GM21390 (cell line): ENCODE measurements around the gene ACTMAP.
"Not testable (repeated sequence)": the region's sequence is repeated elsewhere in the genome, so short reads cannot be mapped to it uniquely, and the experiment has no call there.

ENCODE experiments used
- ATAC-seq: cut with Tn5 transposase; IDR thresholded peaks from one replicate; pipeline ENCODE4 v1.9.1; 2021; ENCODE audit not compliant: unreplicated experiment

Gene ACTMAP, protein sequence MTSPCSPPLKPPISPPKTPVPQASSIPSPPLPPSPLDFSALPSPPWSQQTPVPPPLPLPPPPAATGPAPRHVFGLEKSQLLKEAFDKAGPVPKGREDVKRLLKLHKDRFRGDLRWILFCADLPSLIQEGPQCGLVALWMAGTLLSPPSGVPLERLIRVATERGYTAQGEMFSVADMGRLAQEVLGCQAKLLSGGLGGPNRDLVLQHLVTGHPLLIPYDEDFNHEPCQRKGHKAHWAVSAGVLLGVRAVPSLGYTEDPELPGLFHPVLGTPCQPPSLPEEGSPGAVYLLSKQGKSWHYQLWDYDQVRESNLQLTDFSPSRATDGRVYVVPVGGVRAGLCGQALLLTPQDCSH

DNA sequence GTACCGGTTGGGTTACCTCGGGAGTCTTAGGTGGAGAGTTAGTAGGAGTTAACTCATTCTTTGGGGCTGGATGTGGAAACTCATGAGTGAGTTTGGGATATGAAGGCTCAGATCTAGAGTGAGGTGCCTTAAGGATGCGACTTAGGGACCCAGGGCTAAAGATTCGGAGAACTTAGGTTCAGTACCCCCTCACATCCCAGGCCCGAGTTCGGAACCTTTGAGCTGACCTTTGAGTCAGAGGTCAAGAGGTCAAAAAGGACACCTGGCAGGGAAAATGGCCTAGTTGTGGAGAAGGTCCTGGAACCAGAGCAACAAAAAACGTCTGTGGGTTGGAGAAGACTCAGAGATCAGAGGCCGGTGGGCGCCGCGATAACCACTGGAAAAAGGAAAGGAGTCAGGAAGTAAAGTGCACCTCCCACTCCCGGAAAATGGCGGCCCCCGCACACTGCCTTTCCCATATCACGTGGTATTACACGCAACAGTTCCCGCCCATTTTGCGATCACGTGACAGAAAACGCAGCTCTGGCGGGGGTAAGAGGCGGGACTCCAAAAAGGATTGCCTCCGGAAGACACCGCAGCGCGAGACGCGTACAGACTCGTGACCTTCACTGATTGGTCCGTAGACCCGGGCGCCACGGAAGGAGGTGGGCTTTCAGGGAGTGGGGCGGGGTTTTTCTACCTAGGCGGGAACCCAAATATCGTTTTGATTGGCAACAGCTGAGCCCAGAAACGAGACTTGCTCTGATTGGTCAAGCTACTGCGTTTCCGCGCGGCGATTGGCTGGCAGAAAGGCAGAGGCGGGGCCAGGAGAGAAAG, at the start of gene ACTMAP:
Gene ACTMAP (minus strand): TSS at position 420 of the 816 bp plus-strand sequence. CDS start 674 bp downstream, outside the sequence.
- ATAC-seq = peak; percentile 82

DNA sequence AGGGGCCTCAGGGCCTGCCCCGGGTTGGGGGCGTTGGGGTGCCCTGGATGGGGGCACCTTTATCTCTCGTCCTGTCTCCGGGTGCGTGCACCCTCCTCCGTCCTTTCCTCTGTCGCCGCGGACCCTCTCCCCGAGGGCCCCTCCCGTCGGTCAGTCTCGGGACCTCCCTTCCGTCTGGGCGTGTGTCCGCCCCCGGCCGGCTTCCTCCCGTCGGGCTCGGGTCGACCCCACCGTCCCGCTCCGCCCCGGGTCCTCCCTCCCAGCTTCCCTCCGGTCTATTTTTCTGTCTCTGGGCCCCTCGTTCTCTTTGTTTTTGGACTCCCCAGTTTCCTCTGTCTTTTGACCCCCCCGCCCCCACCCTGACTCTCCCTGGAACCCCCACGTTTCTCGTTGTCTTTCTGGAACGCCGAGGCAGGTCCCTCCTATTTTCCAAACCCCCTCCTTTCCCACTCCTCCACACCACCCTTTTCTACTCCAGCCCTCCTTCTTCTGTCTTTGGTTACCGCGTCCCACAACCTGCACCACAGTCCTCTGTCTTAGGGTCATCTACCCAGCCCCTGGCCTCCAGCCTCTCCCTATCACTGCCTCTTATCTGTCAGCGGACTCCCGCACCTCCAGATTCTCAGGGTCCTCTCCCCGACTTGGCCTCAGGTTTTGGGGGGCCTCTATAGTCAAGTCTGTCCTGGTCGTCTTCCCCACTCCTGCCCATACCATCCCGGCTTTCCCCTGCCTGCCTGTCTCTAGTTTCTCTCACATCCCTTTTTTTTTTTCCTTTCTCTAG, 49.5 kb upstream of the ACTMAP start:
- ATAC-seq = no peak

DNA sequence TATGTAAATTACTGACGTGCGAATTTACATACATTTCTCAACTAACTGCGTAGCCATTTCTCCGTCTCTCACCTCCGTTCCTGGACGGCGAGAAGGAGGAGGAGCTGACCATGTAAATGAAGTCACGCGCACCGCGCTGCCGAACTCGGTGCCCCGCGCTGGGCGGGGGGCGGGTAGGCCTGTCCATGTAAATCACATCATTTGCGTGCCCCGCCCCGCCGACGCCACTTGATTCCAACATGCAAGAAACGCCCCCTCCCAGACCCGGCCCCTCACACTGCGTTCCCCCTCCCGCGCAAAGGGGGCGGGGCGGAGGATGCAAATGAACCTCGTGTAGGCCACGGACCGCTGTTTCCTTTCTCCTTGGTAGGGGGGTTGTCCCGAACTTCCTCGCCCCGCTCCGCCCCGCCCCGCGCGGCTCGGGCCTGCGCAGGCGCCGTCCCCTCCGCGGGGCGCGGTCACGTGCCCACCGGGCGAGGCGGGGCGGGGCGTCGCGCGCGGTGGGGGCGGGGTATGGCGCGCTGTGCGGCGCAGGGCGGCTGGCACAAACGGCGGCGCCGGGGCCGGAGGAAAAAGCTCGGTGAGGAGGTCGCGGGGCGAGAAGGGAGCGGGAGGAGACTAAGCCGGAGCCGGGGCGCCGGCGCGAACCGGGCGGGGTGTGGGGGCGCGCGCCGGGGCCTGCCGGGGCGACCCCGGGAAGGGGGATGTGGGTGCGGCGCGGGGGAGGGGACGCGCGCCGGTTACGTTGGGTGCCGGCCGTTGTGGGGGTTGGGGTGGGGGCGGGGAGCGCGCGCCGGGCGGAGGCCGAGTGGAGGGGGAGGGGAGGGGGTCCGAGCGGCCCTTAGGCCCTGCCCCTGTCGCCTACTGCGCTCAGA, 48.6 kb upstream of the ACTMAP start, which contains the start of gene EGLN2:
Gene EGLN2 (plus strand): TSS at position 509 of the 875 bp plus-strand sequence. CDS start 1,382 bp downstream, outside the sequence.
- peak; percentile 63 for ATAC-seq

DNA sequence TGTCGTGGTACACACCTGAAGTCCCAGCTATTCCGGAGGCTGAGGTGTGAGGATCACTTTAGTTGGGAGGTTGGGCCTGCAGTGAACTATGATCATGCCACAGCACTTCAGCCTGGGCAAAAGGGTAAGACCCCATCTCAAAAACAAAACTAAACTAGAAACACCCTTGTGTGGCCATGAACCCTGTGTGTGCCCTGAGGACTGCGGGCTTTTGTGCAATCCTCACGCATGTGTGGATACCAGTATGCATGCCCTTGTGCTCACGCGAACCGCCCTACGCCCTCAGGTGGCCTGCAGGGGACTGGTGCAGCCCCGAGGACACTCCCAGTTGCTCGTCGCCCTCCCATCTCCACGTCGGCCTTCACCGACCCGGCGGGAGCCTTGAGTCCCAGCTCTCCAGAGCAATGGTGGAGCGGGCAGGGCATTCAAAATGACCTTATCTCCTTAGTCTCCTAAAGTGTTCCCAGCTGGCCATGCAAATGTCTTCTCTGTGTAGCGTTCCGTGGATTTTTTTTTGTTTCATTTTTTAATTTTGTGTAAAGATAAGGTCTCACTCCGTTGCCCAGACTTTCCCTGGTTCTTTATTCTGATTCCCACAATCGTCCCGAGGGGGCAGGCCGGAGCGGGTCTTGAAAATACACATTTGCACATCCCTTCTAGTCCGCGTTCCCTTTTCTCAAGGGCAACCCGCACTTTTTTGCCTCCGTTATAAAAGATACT, 47.8 kb upstream of the ACTMAP start:
- no peak for ATAC-seq

DNA sequence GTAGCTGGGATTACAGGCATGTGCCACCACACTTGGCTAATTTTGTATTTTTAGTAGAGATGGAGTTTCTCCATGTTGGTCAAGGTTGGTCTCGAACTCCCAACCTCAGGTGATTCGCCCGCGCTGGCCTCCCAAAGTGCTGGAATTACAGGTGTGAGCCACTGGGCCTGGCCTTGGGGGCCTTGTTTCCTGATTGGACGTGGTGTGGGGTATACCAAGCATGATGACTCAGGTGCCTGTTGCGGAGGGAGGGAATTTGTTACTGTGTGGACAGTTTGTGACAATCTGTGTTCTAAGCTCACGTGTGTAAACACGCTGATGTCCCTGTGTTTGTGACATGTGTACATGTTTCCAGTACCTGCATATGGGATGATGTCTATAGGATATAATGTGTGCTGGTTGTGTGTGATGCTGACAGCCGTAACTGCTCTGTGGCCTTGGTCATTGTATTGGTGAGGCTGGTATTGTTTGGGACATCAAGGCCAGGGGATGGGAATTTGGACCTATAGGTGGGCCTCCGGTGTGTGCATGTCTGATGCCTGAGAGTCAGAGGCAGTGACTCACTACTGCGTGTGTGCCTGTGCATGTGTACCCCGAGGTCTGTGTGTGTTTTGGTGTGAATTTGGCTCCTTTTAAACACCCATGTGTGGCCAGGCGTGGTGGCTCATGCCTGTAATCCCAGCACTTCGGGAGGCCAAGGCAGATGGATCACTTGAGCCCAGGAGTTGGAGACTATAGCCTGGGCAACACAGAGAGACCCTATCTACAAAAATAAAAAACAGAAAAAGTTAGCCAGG, 47.1 kb upstream of the ACTMAP start:
- no peak for ATAC-seq

DNA sequence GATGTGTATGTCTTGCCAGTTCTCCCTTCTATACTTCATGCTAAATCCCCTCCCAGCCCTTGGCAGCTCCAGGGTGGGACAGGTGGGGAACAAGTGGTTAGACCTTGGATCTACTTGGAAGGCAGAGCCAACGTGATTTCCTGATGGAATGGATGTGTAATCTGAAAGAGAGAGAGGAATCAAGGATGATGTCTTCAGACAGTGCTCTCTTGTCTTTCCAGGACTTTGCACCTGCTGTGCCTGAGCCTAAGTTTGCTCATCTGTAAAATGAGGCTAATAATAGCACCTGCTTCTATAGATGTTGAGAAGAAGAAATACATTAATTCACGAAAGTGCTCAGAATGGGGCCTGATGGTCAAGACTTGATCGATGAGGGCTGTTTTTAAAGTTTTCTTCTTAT, 41.7 kb upstream of the ACTMAP start:
- no peak for ATAC-seq

DNA sequence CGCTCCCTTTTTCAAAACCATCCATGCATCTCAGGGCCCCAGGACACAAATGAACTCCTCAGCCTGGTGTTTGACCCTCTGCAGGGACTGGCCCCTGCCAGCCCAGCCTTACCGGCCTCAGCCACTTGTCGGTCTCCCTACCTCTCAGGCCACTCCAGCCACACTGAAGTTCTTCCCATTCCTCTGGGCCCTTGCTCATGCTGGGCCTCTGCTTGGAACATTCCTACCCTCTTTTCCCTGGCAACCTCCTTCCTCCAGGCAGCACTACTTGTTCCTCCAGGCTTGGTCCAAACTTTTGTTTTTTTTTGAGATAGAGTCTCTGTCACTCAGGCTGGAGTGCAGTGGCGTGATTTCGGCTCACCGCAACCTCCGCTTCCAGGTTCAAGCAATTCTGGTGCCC, 41.1 kb upstream of the ACTMAP start:
- no peak for ATAC-seq

DNA sequence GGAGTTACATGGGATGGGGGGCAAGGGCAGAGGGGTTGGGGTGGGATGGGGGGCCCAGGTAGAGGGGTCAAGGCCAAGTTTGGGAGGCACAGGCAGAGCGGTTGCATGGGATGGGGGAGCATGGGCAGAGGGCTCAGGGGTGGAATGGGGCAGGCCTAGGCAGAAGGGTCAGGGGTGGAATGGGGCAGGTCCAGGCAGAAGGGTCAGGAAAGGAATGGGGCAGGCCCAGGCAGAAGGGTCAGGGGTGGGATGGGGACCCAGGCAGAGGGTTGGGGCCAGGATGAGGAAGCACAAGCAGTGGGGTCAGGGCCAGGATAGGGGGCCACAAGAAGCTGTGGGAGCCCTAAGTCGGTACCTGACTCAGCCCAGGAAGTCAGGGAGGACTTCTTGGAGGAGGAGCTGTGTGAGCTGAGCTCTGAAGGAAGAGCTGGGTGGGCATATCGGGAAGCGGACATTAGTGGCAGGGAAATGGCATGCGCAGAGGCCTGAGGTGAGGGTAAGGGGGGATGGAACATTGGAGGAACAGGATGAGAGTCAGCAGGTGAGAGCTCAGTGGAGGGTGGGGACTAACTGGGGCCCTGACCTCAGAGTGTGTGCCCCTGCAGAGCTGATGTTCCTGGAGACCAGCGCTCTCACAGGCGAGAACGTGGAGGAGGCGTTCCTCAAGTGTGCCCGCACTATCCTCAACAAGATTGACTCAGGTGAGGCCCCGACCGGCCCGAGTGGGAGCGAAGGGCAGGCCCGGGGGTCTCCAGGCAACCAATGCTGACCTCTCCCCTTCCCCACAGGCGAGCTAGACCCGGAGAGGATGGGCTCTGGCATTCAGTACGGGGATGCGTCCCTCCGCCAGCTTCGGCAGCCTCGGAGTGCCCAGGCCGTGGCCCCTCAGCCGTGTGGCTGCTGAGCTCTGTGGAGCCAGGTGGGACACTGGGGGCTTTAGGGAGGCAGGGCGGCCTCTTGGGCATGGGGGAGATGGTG, 36.1 kb upstream of the ACTMAP start:
- no peak for ATAC-seq

DNA sequence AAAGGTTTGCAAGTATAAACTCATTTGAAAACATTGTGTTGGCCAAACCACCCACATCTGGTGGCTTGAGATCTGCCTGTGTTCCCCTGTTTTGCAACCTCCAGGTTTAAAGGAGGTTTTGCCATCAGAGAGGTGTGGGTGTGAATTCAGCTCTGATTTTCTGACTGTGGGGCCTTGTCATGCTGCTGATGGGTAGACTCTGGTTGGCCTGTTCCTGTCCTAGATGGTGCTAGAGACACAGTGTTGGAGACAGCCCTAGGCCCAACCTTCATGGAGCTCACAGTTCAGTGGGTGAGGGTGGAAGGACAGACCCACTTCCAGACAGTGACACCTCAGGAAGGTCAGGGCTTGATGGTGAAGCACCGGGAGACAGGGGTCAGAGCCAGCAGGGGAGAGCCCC, 35.2 kb upstream of the ACTMAP start:
- no peak for ATAC-seq

DNA sequence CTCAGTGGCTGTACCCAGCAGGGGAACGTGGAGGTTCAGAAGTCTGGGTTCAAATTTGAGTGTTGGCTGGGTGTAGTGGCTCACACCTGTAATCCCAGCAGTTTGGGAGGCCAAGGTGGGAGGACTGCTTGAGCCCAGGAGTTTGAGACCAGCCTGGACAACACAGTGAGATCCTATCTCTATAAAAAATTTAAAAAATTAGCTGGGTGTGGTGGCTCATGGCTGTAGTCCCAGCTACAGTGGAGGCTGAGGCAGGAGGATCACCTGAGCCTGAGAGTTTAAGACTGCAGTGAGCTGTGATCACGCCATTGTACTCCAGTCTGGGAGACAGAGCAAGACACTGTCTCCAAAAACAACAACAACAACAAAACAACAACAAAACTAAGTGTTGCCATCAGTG, 33.9 kb upstream of the ACTMAP start:
- not testable (repeated sequence) for ATAC-seq

DNA sequence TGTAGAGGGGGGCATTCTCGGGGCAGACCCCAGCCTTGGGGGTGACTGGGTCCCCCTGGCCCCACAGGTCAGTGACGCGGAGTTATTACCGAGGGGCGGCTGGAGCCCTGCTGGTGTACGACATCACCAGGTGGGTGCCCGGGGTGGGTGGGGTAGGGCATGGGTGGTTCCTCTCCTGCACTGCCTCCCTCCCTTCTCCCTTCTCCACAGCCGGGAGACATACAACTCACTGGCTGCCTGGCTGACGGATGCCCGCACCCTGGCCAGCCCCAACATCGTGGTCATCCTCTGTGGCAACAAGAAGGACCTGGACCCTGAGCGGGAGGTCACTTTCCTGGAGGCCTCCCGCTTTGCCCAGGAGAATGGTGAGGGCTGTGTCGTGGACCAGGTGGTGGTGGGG, 33.4 kb upstream of the ACTMAP start:
- no peak for ATAC-seq

DNA sequence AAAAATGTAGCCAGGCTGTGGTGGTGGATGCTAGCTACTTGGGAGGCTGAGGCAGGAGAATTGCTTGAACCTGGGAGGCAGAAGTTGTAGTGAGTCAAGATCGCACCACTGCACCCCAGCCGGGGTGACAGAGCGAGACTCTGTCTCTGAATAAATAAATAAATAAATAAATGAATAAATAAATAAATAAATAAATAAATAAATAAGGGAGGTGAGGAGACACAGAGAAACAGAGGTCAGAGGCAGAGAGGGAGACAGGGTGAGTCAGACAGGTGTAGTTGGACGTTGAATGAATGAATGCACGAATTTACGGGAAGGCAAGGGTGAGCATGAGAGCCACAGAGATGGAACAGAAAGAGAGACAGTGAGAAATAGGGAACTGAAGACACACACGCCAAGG, 30.9 kb upstream of the ACTMAP start:
- ATAC-seq = no peak

DNA sequence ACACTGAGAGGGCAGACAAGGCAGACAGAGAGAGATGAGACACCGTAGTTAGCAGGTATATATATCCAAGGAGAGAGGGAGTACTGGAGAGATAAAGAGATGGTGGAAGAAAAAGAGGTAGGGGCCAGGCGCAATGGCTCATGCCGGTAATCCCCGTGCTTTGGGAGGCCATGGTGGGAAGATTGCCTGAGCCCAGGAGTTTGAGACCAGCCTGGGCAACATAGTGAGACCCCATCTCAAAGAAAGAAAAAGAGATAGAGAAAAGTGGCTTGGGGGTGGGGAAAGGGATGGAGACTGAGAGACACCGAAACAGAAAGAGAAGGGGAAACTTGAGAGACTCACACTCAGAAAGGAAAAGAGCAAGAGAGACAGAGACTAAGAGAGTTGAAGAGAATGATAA, 30.3 kb upstream of the ACTMAP start:
- no peak for ATAC-seq

DNA sequence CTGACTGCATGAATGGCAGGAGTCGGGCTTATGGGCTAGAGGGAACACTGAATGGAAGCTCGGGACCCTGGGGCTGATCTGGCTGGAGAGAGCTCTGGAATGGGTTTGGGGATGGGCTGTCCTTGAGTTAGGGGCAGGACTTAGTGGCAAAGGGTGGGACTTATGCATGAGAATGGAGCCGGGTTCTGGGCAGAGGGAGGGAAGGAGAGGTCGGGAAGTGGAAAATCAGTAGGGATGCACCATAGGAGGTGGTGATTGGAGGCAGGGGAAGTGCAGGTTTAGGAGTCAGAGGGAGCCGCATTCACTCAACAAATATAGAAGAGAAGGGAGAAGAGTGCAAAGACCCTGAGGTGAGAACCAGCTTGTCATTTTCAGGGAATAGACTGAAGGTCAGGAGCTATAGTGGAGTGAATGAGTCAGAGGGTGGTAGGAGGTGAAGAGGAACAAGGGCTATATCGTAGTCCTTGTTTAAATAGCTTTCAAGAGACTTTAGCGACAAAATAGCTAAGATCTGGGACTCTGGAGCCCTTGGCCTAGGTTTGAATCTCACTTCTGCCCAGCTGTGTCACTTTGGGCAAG, 28.5 kb upstream of the ACTMAP start:
- ATAC-seq = no peak

DNA sequence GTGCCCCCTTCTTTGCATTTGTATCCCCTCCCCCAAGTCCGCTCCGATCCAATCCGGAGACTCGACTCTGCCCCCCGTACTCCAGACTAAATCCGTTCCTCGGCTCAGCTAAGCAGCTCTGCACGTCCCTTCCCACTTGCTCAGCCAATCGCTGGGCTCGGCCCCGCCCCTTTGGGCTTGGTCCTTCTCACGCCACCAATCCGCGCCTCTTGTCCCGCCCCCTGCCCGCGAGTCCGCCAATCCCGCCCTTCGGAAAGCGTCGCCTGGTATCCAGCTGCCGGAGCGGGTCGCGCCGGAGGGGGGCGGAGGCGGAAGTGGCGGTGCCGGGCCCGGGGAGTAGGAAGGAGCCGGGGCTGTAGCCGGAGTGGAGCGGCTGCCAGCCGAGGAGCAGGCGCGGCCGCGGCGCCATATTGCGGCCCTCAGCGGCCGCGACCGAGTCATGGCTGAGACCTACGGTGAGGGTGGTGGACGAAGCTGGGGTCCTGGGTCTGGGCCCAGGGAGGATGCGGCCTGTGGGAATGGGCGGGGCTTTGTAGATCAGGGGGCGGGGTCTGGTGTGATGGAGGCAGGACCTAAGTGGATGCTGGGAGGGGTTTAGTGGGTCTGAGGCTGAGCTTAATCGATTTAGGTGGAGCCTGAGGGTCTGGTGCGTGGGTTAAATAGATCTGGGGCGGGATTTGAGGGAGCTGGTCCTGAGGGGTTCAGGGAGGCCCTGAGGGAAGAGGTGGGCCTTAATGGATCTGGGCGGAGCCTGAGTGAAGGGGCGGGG, 27.8 kb upstream of the ACTMAP start, which contains the start of gene RAB4B:
Gene RAB4B (plus strand): TSS at position 311 of the 769 bp plus-strand sequence. CDS start 129 bp downstream, at position 440.
- peak; percentile 48 for ATAC-seq

DNA sequence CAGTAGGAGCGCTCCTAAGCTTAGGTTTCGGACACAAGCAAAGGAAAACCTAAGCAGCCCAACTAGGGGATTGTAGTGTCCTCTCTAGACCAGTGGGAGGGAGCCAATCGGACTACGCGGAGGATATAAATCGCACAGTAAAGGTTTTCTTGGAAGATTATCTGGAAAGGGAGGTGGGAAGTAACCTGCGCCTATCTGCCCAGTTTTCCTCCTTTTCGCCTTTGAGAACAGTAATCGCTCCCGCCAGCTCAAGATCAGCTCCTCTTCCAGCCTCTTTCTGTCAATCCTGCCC, 27.3 kb upstream of the ACTMAP start:
- ATAC-seq = no peak
